Kidney (tissue), 14 donors: ENCODE results near the gene APBB1. TPM values are rescaled to one million over a fixed set of nuclear protein-coding genes. Genes with fewer than 3 reads are reported as not detected.
A peak's percentile ranks its signal among the peaks of the same experiment; 100 is the strongest.

Experiments used
- DNase-seq, 5 donors: peaks; one replicate each; pipeline ENCODE4 v3.0.0-alpha.2; 2013 to 2020
- FAIRE-seq: peaks from 2 replicates; lab custom pipeline; 2012; peaks lifted over from hg19 to GRCh38; lab: Jason Lieb, UNC
- H3K27ac ChIP-seq, 2 donors: one replicate each; pipeline ENCODE4 v1.7.0; 2013; ENCODE audit warnings: low read depth in 2 of 2, low read length in 2 of 2, inconsistent platforms in 1 of 2
- H3K27me3 ChIP-seq: one replicate; pipeline ENCODE4 v1.7.1; 2013; ENCODE audit warnings: low read length, inconsistent platforms; ENCODE audit not compliant: control insufficient read depth, insufficient read depth
- H3K36me3 ChIP-seq, 3 donors: one replicate each; pipeline versions ENCODE4 v1.7.0 to v1.7.1; 2013; ENCODE audit warnings: low read length in 3 of 3, control low read depth in 1 of 3, inconsistent platforms in 1 of 3; ENCODE audit not compliant: insufficient read depth in 3 of 3, control insufficient read depth in 2 of 3
- H3K4me1 ChIP-seq, 3 donors: one replicate each; pipeline versions ENCODE4 v1.7.0 to v1.7.1; 2013; ENCODE audit warnings: low read length in 3 of 3, inconsistent platforms in 1 of 3, low read depth in 1 of 3; ENCODE audit not compliant: control insufficient read depth in 2 of 3, insufficient read depth in 2 of 3
- H3K4me3 ChIP-seq, 3 donors: one replicate each; pipeline versions ENCODE4 v1.7.0 to v1.8.1; 2013; ENCODE audit warnings: low read length in 3 of 3, control low read depth in 1 of 3, inconsistent platforms in 1 of 3
- H3K9ac ChIP-seq, 3 donors: one replicate each; pipeline versions ENCODE4 v1.7.0 to v1.7.1; 2013; ENCODE audit warnings: low read length in 3 of 3, control low read depth in 1 of 3, inconsistent platforms in 1 of 3
- H3K9me3 ChIP-seq, 3 donors: one replicate each; pipeline versions ENCODE4 v1.7.0 to v1.7.1; 2013; ENCODE audit warnings: low read length in 3 of 3, control low read depth in 1 of 3, inconsistent platforms in 1 of 3; ENCODE audit not compliant: control insufficient read depth in 2 of 3, insufficient read depth in 1 of 3
- intact Hi-C: fragments of 100-400 bp; cut with DNase I; formaldehyde crosslinking; loops from one replicate; pipeline ENCODE4 v1.11.1; 2022
- polyA plus RNA-seq: library from polyadenylated mRNA; stranded (reverse); fragments of 350-450 nt; fragmentation: Illumina TruSeq; extraction: RNeasy Lipid Tissue Mini Kit (QIAGEN cat#74804); gene quantifications from one replicate; pipeline ENCODE4 v1.2.3, GENCODE V29; 2014; ENCODE audit warnings: low read depth, low replicate concordance; ENCODE audit not compliant: insufficient read depth
- total RNA-seq: library from RNA; stranded (reverse); fragmentation: NEBNext Ultra II Directional; extraction: Animal tissue kit (Norgen Biotek cat#: 25700); gene quantifications from one replicate; pipeline ENCODE4 v1.2.1, GENCODE V29; 2021
- TF ChIP-seq, protein P1 (sequence below): IDR thresholded peaks from 3 replicates; pipeline ENCODE4 v1.5.1; 2012; ENCODE audit warnings: mild to moderate bottlenecking, moderate library complexity, borderline replicate concordance; ENCODE audit not compliant: insufficient read depth; ENCODE audit errors: extremely low read depth
- donor health status: control.
- donor health status: control.
- donor health status: control.
- donor health status: control.
- donor health status: control.
- donor health status: DM: yes; HTN: yes; CAD: no.
- donor health status: Normal renal cell carcinoma (clear cell type).

The APBB1 gene
- total and polyA plus RNA-seq, 2 donors from 2014 or later = 43.7 to 67.2 TPM

- Histone ChIP-seq H3K36me3 (no peaks in the 10 kb centered on the region), H3K27ac (no peak overlapping the region), H3K9ac (no peak overlapping the region), H3K9me3 (no peaks in the 10 kb centered on the region), H3K4me3 (no peak overlapping the region), H3K4me1 (peaks cover 0 to 15% (median 2%) of the 10 kb centered on the region in 3 donors), H3K27me3 (no peaks in the 10 kb centered on the region)
- peak; percentile 70 to 88 (median 79) for DNase-seq
- intact Hi-C loops = loop anchor here (10.0 kb wide), 1 partner anchor 99 kb away; the partner anchor contains the start of gene CCKBR
- TF ChIP-seq, protein P1, sequence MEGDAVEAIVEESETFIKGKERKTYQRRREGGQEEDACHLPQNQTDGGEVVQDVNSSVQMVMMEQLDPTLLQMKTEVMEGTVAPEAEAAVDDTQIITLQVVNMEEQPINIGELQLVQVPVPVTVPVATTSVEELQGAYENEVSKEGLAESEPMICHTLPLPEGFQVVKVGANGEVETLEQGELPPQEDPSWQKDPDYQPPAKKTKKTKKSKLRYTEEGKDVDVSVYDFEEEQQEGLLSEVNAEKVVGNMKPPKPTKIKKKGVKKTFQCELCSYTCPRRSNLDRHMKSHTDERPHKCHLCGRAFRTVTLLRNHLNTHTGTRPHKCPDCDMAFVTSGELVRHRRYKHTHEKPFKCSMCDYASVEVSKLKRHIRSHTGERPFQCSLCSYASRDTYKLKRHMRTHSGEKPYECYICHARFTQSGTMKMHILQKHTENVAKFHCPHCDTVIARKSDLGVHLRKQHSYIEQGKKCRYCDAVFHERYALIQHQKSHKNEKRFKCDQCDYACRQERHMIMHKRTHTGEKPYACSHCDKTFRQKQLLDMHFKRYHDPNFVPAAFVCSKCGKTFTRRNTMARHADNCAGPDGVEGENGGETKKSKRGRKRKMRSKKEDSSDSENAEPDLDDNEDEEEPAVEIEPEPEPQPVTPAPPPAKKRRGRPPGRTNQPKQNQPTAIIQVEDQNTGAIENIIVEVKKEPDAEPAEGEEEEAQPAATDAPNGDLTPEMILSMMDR = peak; percentile 92
- peak; percentile 27 for FAIRE-seq
Measured at GRCh38 chr11:6353367-6353987, 65.4 kb downstream of the APBB1 start.

DNA sequence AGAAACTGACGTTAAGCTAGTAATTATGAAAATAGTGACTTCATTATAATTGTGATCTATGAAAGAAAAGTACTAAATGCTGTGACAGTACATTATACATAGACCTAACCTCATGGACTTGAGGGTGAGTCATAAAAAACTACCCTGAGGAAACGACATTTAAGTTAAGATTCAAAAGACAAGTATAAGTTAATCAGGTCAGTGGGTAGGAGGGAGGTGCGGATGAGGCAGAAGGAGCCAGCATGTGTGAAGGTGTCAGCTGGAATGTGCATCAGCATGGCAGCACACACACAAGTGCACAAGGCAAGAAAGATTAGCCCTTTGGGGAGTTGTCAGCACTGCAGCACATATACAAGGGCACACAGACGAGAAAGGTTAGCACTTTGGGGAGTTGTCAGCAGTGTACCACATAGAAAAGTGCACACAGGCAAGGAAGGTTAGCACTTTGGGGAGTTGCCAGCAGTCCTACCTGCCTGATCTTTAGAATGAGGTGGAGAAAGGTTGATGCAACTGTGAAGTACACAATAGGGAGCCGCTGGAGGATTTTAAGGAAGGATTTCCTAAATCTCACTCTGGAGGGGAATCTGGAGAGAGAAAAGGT, 67.0 kb downstream of the APBB1 start:
- H3K36me3 ChIP-seq = no peaks in the 10 kb centered on the region
- FAIRE-seq (no peak), DNase-seq (no peak)
- H3K4me3 ChIP-seq = no peak overlapping the region
- intact Hi-C loops = loop anchor here (10.0 kb wide), 1 partner anchor 97 kb away; the partner anchor contains the start of gene CCKBR
- peaks cover 0 to 11% (median under 1%) of the 10 kb centered on the region in 3 donors for H3K4me1 ChIP-seq
- no peak overlapping the region for H3K9ac ChIP-seq
- no peaks in the 10 kb centered on the region for H3K9me3 ChIP-seq
- H3K27ac ChIP-seq = no peak overlapping the region
- no peaks in the 10 kb centered on the region for H3K27me3 ChIP-seq
- TF ChIP-seq, protein P1 = no peak

DNA sequence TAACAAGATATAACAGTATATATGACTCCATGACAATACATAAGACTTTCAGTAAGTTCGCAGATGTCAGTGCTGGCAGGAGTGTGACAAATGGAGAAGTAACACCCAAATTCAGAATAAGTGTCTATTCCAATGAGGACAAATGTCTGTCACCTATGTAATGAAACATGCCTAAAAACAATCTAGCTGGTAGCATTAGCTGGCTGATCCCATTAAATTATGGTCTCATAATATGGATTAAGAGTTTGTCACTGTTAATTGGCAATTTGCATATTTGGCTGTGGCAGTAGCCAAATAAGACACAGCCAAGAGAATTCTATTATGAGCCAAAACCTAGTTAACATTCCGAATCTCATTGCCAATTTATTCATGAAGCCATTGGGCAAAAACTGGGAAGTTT, 68.4 kb downstream of the APBB1 start:
- Histone ChIP-seq H3K36me3 (no peaks in the 10 kb centered on the region), H3K9me3 (no peaks in the 10 kb centered on the region), H3K27me3 (no peaks in the 10 kb centered on the region), H3K4me1 (peaks cover 0 to 4% (median 0%) of the 10 kb centered on the region in 3 donors), H3K27ac (no peak overlapping the region), H3K4me3 (no peak overlapping the region), H3K9ac (no peak overlapping the region)
- TF ChIP-seq, protein P1 = no peak
- intact Hi-C loops = loop anchor here (10.0 kb wide), 1 partner anchor 96 kb away; the partner anchor contains the start of gene CCKBR
- FAIRE-seq = no peak
- DNase-seq = no peak
